HUES6 (cell line): ENCODE measurements around the gene GFER.
"Not testable (repeated sequence)": the region's sequence is repeated elsewhere in the genome, so short reads cannot be mapped to it uniquely, and the experiment has no call there.

ENCODE experiments used
- H3K27ac ChIP-seq: 2 replicates; pipeline ENCODE4 v1.7.0; 2013; ENCODE audit warnings: low read depth, mild to moderate bottlenecking, low read length, inconsistent platforms
- H3K27me3 ChIP-seq: 2 replicates; pipeline ENCODE4 v1.6.1; 2013; ENCODE audit warnings: low read length; ENCODE audit not compliant: control insufficient read depth, insufficient read depth
- H3K36me3 ChIP-seq: 2 replicates; pipeline ENCODE4 v1.6.1; 2013; ENCODE audit warnings: low read length; ENCODE audit not compliant: control insufficient read depth, insufficient read depth
- H3K4me1 ChIP-seq: 2 replicates; pipeline ENCODE4 v1.6.1; 2013; ENCODE audit warnings: low read length; ENCODE audit not compliant: control insufficient read depth, insufficient read depth
- H3K4me3 ChIP-seq: 2 replicates; pipeline ENCODE4 v1.5.1; 2013; ENCODE audit warnings: low read depth, low read length
- H3K9ac ChIP-seq: one replicate; pipeline ENCODE4 v1.6.1; 2013; ENCODE audit warnings: mild to moderate bottlenecking, low read length
- H3K9me3 ChIP-seq: 2 replicates; pipeline ENCODE4 v1.6.1; 2013; ENCODE audit warnings: low read depth, low read length; ENCODE audit not compliant: control insufficient read depth, insufficient read depth

Gene GFER

GRCh38 chr16:1944612-1945199, 39.3 kb upstream of the GFER start:
- Histone ChIP-seq H3K36me3 (peaks cover 9% of the 10 kb centered on the region), H3K4me1 (peaks cover 14% of the 10 kb centered on the region; the same call in 1 of the 2 replicates), H3K9ac (no peak overlapping the region), H3K9me3 (no peaks in the 10 kb centered on the region), H3K4me3 (no peak overlapping the region), H3K27me3 (no peaks in the 10 kb centered on the region), H3K27ac (no peak overlapping the region)

GRCh38 chr16:1945559-1946391, 38.2 kb upstream of the GFER start:
- peaks cover 14% of the 10 kb centered on the region; the same call in 1 of the 2 replicates for H3K4me1 ChIP-seq
- H3K4me3 ChIP-seq = no peak overlapping the region
- H3K27ac ChIP-seq = no peak overlapping the region
- no peaks in the 10 kb centered on the region for H3K27me3 ChIP-seq
- H3K9ac ChIP-seq = no peak overlapping the region
- peaks cover 2% of the 10 kb centered on the region for H3K36me3 ChIP-seq
- H3K9me3 ChIP-seq = no peaks in the 10 kb centered on the region

- no peaks in the 10 kb centered on the region for H3K27me3 ChIP-seq
- peaks cover 8% of the 10 kb centered on the region; the same call in 1 of the 2 replicates for H3K4me1 ChIP-seq
- H3K4me3 ChIP-seq = no peak overlapping the region
- no peaks in the 10 kb centered on the region for H3K36me3 ChIP-seq
- H3K27ac ChIP-seq = no peak overlapping the region
- no peak overlapping the region for H3K9ac ChIP-seq
- no peaks in the 10 kb centered on the region for H3K9me3 ChIP-seq
Observed at GRCh38 chr16:1946495-1947368, 37.3 kb upstream of the GFER start.

- Histone ChIP-seq H3K27me3 (no peaks in the 10 kb centered on the region), H3K27ac (no peak overlapping the region), H3K4me3 (no peak overlapping the region), H3K9ac (no peak overlapping the region), H3K4me1 (0 out of 2 replicates have a peak, but pooled peaks cover 3% of the 10 kb centered on the region), H3K36me3 (no peaks in the 10 kb centered on the region), H3K9me3 (no peaks in the 10 kb centered on the region)
Observed at GRCh38 chr16:1947369-1947670, 36.7 kb upstream of the GFER start.

- peaks cover 5% of the 10 kb centered on the region; the same call in 1 of the 2 replicates for H3K4me1 ChIP-seq
- H3K27ac ChIP-seq = no peak overlapping the region
- no peaks in the 10 kb centered on the region for H3K9me3 ChIP-seq
- no peak overlapping the region for H3K4me3 ChIP-seq
- no peaks in the 10 kb centered on the region for H3K36me3 ChIP-seq
- H3K9ac ChIP-seq = no peak overlapping the region
- no peaks in the 10 kb centered on the region for H3K27me3 ChIP-seq
Observed at GRCh38 chr16:1949507-1949906, 34.5 kb upstream of the GFER start.

- Histone ChIP-seq H3K4me1 (peaks cover 3% of the 10 kb centered on the region; the same call in 1 of the 2 replicates), H3K9ac (no peak overlapping the region), H3K27ac (no peak overlapping the region)
Observed at GRCh38 chr16:1950047-1950446, 33.9 kb upstream of the GFER start.

GRCh38 chr16:1950559-1950958, 33.4 kb upstream of the GFER start:
- Histone ChIP-seq H3K4me1 (peaks cover 3% of the 10 kb centered on the region; the same call in 1 of the 2 replicates), H3K27ac (no peak overlapping the region), H3K27me3 (no peaks in the 10 kb centered on the region), H3K9ac (no peak overlapping the region), H3K4me3 (no peak overlapping the region), H3K36me3 (no peaks in the 10 kb centered on the region), H3K9me3 (no peaks in the 10 kb centered on the region)

More at GRCh38 chr16:1950047-1950446, 33.9 kb upstream of the GFER start:
- Histone ChIP-seq H3K9me3 (no peaks in the 10 kb centered on the region), H3K36me3 (no peaks in the 10 kb centered on the region), H3K4me3 (no peak overlapping the region), H3K27me3 (no peaks in the 10 kb centered on the region)

GRCh38 chr16:1953734-1954133, 30.3 kb upstream of the GFER start:
- Histone ChIP-seq H3K9ac (no peak overlapping the region), H3K9me3 (no peaks in the 10 kb centered on the region), H3K27me3 (no peaks in the 10 kb centered on the region), H3K4me3 (no peak overlapping the region), H3K4me1 (peaks cover 5% of the 10 kb centered on the region), H3K36me3 (no peaks in the 10 kb centered on the region), H3K27ac (no peak overlapping the region)

- H3K27ac ChIP-seq = not testable (repeated sequence)
Observed at GRCh38 chr16:1957434-1958142, 26.4 kb upstream of the GFER start.

GRCh38 chr16:1958143-1958491, 25.9 kb upstream of the GFER start:
- H3K36me3 ChIP-seq = peaks cover 21% of the 10 kb centered on the region
- peaks cover 15% of the 10 kb centered on the region for H3K4me1 ChIP-seq
- H3K27ac ChIP-seq, H3K27me3 ChIP-seq, H3K4me3 ChIP-seq, H3K9me3 ChIP-seq, H3K9ac ChIP-seq: not testable (repeated sequence)

More at GRCh38 chr16:1957434-1958142, 26.4 kb upstream of the GFER start:
- H3K9ac ChIP-seq, H3K27me3 ChIP-seq, H3K9me3 ChIP-seq, H3K4me3 ChIP-seq: not testable (repeated sequence)
- Histone ChIP-seq H3K36me3 (peaks cover 16% of the 10 kb centered on the region), H3K4me1 (peaks cover 15% of the 10 kb centered on the region)
